ENCODE results near the gene SLC25A46.
"Not testable (repeated sequence)": the region's sequence is repeated elsewhere in the genome, so short reads cannot be mapped to it uniquely, and the experiment has no call there.

SLC25A46 gene

GRCh38 chr5:110738812-110739651 is at the start of gene SLC25A46:
TSS of gene SLC25A46 (plus strand) at chr5:110739007. CDS start at chr5:110739120, 113 bp downstream.
- peaks cover 38% of the 10 kb centered on the region for H3K4me1 ChIP-seq (ENCODE audit: insufficient read depth, low read length)
- H3K4me2 ChIP-seq (ENCODE audit: insufficient read depth, low read length), result peak within 1 kb of the TSS; percentile 87
- peak within 1 kb of the TSS; percentile 97 for H2AFZ ChIP-seq (ENCODE audit: low read depth, low read length)
- peaks cover 27% of the 10 kb centered on the region for H3K79me2 ChIP-seq (ENCODE audit: insufficient read depth, low read length)
- no peak for TF ChIP-seq CTCF (IDR thresholded peaks at IDR 0.05; ENCODE audit: borderline replicate concordance, extremely low read depth, low read length, poor library complexity, severe bottlenecking)
- no peak for TF ChIP-seq EZH2 (IDR thresholded peaks at IDR 0.05; ENCODE audit: borderline replicate concordance, low read depth, low read length, severe bottlenecking)
- ATAC-seq (ENCODE audit: insufficient read depth, low read depth), result peak; percentile 89
- peak within 1 kb of the TSS; percentile 79 for H3K27ac ChIP-seq (ENCODE audit: low read length)
- peak within 1 kb of the TSS; percentile 86 for H3K9ac ChIP-seq (ENCODE audit: low read depth, low read length)
- H3K9me3 ChIP-seq (ENCODE audit: insufficient read depth, low read length, severe bottlenecking), result no peaks in the 10 kb centered on the region
- no peaks in the 10 kb centered on the region for H3K27me3 ChIP-seq (ENCODE audit: insufficient read depth, low read length, poor library complexity)
- H3K36me3 ChIP-seq (ENCODE audit: insufficient read depth, low read length), result peaks cover 7% of the 10 kb centered on the region; the same call in 1 of the 2 replicates
- no peaks in the 10 kb centered on the region for H4K20me1 ChIP-seq (ENCODE audit: insufficient read depth, low read length)
- H3K4me3 ChIP-seq (ENCODE audit: low read depth in 1 of 2, low read length in 2 of 2), result peak within 1 kb of the TSS; percentile 55 to 74
- peak; percentile 90 for DNase-seq

DNA sequence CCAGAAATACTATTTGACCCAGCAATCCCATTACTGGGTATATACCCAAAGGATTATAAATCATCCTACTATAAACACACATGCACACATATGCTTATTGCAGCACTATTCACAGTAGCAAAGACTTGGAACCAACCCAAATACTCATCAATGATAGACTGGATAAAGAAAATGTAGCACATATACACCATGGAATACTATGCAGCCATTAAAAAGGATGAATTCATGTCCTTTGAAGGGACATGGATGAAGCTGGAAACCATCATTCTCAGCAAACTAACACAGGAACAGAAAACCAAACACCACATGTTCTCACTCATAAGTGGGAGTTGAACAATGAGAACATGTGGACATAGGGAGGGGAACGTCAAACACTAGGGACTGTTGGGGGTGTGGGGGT is 48.2 kb upstream of the SLC25A46 start:
- not testable (repeated sequence) for DNase-seq; H3K9ac ChIP-seq (ENCODE audit: low read depth, low read length); ATAC-seq (ENCODE audit: insufficient read depth, low read depth); H3K27me3 ChIP-seq (ENCODE audit: insufficient read depth, low read length, poor library complexity); H2AFZ ChIP-seq (ENCODE audit: low read depth, low read length); H3K9me3 ChIP-seq (ENCODE audit: insufficient read depth, low read length, severe bottlenecking); H3K79me2 ChIP-seq (ENCODE audit: insufficient read depth, low read length); H4K20me1 ChIP-seq (ENCODE audit: insufficient read depth, low read length); H3K4me3 ChIP-seq (ENCODE audit: low read depth in 1 of 2, low read length in 2 of 2); H3K36me3 ChIP-seq (ENCODE audit: insufficient read depth, low read length); H3K27ac ChIP-seq (ENCODE audit: low read length); H3K4me2 ChIP-seq (ENCODE audit: insufficient read depth, low read length)
- H3K4me1 ChIP-seq (ENCODE audit: insufficient read depth, low read length), result peaks cover 12% of the 10 kb centered on the region

- not testable (repeated sequence) for H4K20me1 ChIP-seq (ENCODE audit: insufficient read depth, low read length); DNase-seq; H2AFZ ChIP-seq (ENCODE audit: low read depth, low read length); H3K9me3 ChIP-seq (ENCODE audit: insufficient read depth, low read length, severe bottlenecking); H3K4me3 ChIP-seq (ENCODE audit: low read depth in 1 of 2, low read length in 2 of 2); H3K36me3 ChIP-seq (ENCODE audit: insufficient read depth, low read length); H3K4me2 ChIP-seq (ENCODE audit: insufficient read depth, low read length); ATAC-seq (ENCODE audit: insufficient read depth, low read depth); H3K27ac ChIP-seq (ENCODE audit: low read length); H3K27me3 ChIP-seq (ENCODE audit: insufficient read depth, low read length, poor library complexity); H3K79me2 ChIP-seq (ENCODE audit: insufficient read depth, low read length); H3K4me1 ChIP-seq (ENCODE audit: insufficient read depth, low read length); H3K9ac ChIP-seq (ENCODE audit: low read depth, low read length)
Measured at GRCh38 chr5:110692669-110693068, 46.1 kb upstream of the SLC25A46 start.

- Histone ChIP-seq H3K4me1 (ENCODE audit: insufficient read depth, low read length) (no peaks in the 10 kb centered on the region), H3K4me3 (ENCODE audit: low read depth in 1 of 2, low read length in 2 of 2) (no peak overlapping the region), H2AFZ (ENCODE audit: low read depth, low read length) (no peak overlapping the region), H3K79me2 (ENCODE audit: insufficient read depth, low read length) (no peaks in the 10 kb centered on the region), H3K27me3 (ENCODE audit: insufficient read depth, low read length, poor library complexity) (no peaks in the 10 kb centered on the region), H3K9ac (ENCODE audit: low read depth, low read length) (no peak overlapping the region), H4K20me1 (ENCODE audit: insufficient read depth, low read length) (no peaks in the 10 kb centered on the region), H3K36me3 (ENCODE audit: insufficient read depth, low read length) (no peaks in the 10 kb centered on the region), H3K27ac (ENCODE audit: low read length) (no peak overlapping the region), H3K9me3 (ENCODE audit: insufficient read depth, low read length, severe bottlenecking) (no peaks in the 10 kb centered on the region), H3K4me2 (ENCODE audit: insufficient read depth, low read length) (no peak overlapping the region)
- DNase-seq, result no peak
- TF ChIP-seq CTCF (IDR thresholded peaks at IDR 0.05; ENCODE audit: borderline replicate concordance, extremely low read depth, low read length, poor library complexity, severe bottlenecking) (no peak), EZH2 (IDR thresholded peaks at IDR 0.05; ENCODE audit: borderline replicate concordance, low read depth, low read length, severe bottlenecking) (no peak)
- ATAC-seq (ENCODE audit: insufficient read depth, low read depth), result no peak
Measured at GRCh38 chr5:110702300-110702699, 36.5 kb upstream of the SLC25A46 start.

Data from DND-41 (cell line).